Endothelial cell of umbilical vein (primary cell): ENCODE results near the gene SMC5. TPM values are rescaled to one million over a fixed set of nuclear protein-coding genes. Genes with fewer than 3 reads are reported as not detected.

Experiments
- BruUV-seq: library from RNA; stranded (reverse); fragments of 400-500 nt; replicated peaks from 2 replicates; lab custom pipeline; 2021; lab: Mats Ljungman, UMichigan
- CTCF ChIA-PET: fragments of 300-600, 350-600 bp; sonication (Branson Sonifier 250); formaldehyde crosslinking; loops from one replicate; lab custom pipeline; 2021; ENCODE audit warnings: antibody characterized with exemption, inconsistent platforms; lab: Charles Lee
- POLR2A ChIA-PET: fragments of 300-600, 350-600 bp; sonication (Branson Sonifier 250); formaldehyde crosslinking; loops from one replicate; lab custom pipeline; 2021; ENCODE audit warnings: antibody characterized with exemption, inconsistent platforms; lab: Charles Lee
- DNase-seq: peaks from one replicate; pipeline ENCODE4 v3.0.0-alpha.2; 2011; ENCODE audit warnings: low read depth, low spot score
- FAIRE-seq: peaks from 2 replicates; lab custom pipeline; 2011; peaks lifted over from hg19 to GRCh38; lab: Jason Lieb, UNC
- H2AFZ ChIP-seq: 2 replicates; pipeline ENCODE4 v1.6.0; 2012; ENCODE audit warnings: low read depth, low read length, control low read depth, inconsistent platforms
- H3K27ac ChIP-seq: 2 replicates; pipeline ENCODE4 v1.5.1; 2011; ENCODE audit warnings: low read depth, mild to moderate bottlenecking, control low read depth, low read length, moderate library complexity; ENCODE audit not compliant: insufficient read depth
- H3K27me3 ChIP-seq, 2 experiments: 2 replicates each; pipeline versions ENCODE4 v1.6.0 to v1.6.1; 2011; ENCODE audit warnings: low read length in 2 of 2, mixed read lengths in 1 of 2; ENCODE audit not compliant: control insufficient read depth in 2 of 2, insufficient read depth in 2 of 2
- H3K36me3 ChIP-seq, 2 experiments: 2 replicates in 1 of 2; 3 replicates in 1 of 2; pipeline ENCODE4 v1.5.1; 2011; ENCODE audit warnings: low read length in 2 of 2, mild to moderate bottlenecking in 1 of 2, moderate library complexity in 1 of 2; ENCODE audit not compliant: control insufficient read depth in 2 of 2, insufficient read depth in 2 of 2; ENCODE audit errors: extremely low read depth in 1 of 2
- H3K4me1 ChIP-seq: 3 replicates; pipeline ENCODE4 v1.5.1; 2011; ENCODE audit warnings: mild to moderate bottlenecking, low read length; ENCODE audit not compliant: control insufficient read depth, insufficient read depth; ENCODE audit errors: extremely low read depth
- H3K4me2 ChIP-seq: 2 replicates; pipeline ENCODE4 v1.6.1; 2011; ENCODE audit warnings: low read length, control low read depth, mixed read lengths; ENCODE audit not compliant: insufficient read depth
- H3K4me3 ChIP-seq, 3 experiments: fragments of 200-600 bp in 1 of 3; sonication (generic), shearing (Covaris generic) in 1 of 3; replicated peaks in 1 of 3; 2 replicates each; pipeline ENCODE4 v1.5.1; 2011 to 2016; ENCODE audit warnings: control low read depth in 3 of 3, low read length in 3 of 3, mild to moderate bottlenecking in 2 of 3, inconsistent platforms in 1 of 3, low read depth in 1 of 3, moderate library complexity in 1 of 3; ENCODE audit not compliant: insufficient read depth in 1 of 3
- H3K79me2 ChIP-seq: 2 replicates; pipeline ENCODE4 v1.6.0; 2012; ENCODE audit warnings: low read length, inconsistent platforms; ENCODE audit not compliant: control insufficient read depth, insufficient read depth
- H3K9ac ChIP-seq: replicated peaks from 2 replicates; pipeline ENCODE3; 2011; ENCODE audit warnings: low read length, control low read depth; ENCODE audit not compliant: insufficient read depth; ENCODE audit errors: extremely low read depth
- H3K9me1 ChIP-seq: replicated peaks from 3 replicates; pipeline ENCODE4 v1.6.0; 2011; ENCODE audit warnings: mild to moderate bottlenecking, low read length; ENCODE audit not compliant: control insufficient read depth, insufficient read depth; ENCODE audit errors: extremely low read depth
- H3K9me3 ChIP-seq: replicated peaks from 2 replicates; pipeline ENCODE4 v1.5.1; 2012; ENCODE audit warnings: low read length, inconsistent platforms; ENCODE audit not compliant: control insufficient read depth, insufficient read depth
- H4K20me1 ChIP-seq: replicated peaks from 2 replicates; pipeline ENCODE3; 2011; ENCODE audit warnings: mild to moderate bottlenecking, low read length; ENCODE audit not compliant: control insufficient read depth, insufficient read depth; ENCODE audit errors: extremely low read depth
- EZH2 ChIP-seq: IDR thresholded peaks from 2 replicates; pipeline ENCODE4 v1.6.1; 2012; ENCODE audit warnings: borderline replicate concordance, low read depth, mild to moderate bottlenecking, moderate library complexity, low read length, inconsistent platforms; ENCODE audit not compliant: severe bottlenecking
- FOS ChIP-seq: IDR thresholded peaks from 2 replicates; pipeline ENCODE4 v1.6.1; 2011; ENCODE audit warnings: mild to moderate bottlenecking, low read length, moderate library complexity, borderline replicate concordance; ENCODE audit not compliant: insufficient read depth
- GATA2 ChIP-seq: IDR thresholded peaks from 2 replicates; pipeline ENCODE4 v1.7.0; 2011; ENCODE audit warnings: low read depth, mild to moderate bottlenecking, moderate library complexity, mixed read lengths, low read length; ENCODE audit not compliant: insufficient read length, insufficient read depth
- JUN ChIP-seq: IDR thresholded peaks from 2 replicates; pipeline ENCODE4 v1.6.1; 2011; ENCODE audit warnings: borderline replicate concordance, low read depth; ENCODE audit not compliant: insufficient read length, insufficient read depth
- MAX ChIP-seq: IDR thresholded peaks from 2 replicates; pipeline ENCODE4 v1.6.1; 2011; ENCODE audit not compliant: insufficient read depth, insufficient read length
- MYC ChIP-seq: IDR thresholded peaks from one replicate; pipeline ENCODE4 v1.6.1; 2011; ENCODE audit warnings: mild to moderate bottlenecking, low read depth, low read length
- POLR2A ChIP-seq: IDR thresholded peaks from 2 replicates; pipeline ENCODE4 v1.6.1; 2012; ENCODE audit warnings: low read depth, mild to moderate bottlenecking, control low read depth, low read length
- POLR2AphosphoS5 ChIP-seq: IDR thresholded peaks from 2 replicates; pipeline ENCODE4 v1.6.1; 2012; ENCODE audit warnings: low read depth, mild to moderate bottlenecking, control low read depth, low read length, moderate library complexity; ENCODE audit not compliant: insufficient read depth
- dilution Hi-C: fragments of 300-500 bp; cut with MboI; formaldehyde crosslinking; loops from one replicate; pipeline ENCODE4 v1.15.0; 2019; ENCODE audit warnings: low sequenced_read_pairs; ENCODE audit not compliant: extremely low pct_ligation_motif_present
- intact Hi-C: fragments of 100-400 bp; cut with micrococcal nuclease; formaldehyde crosslinking; loops from one replicate; pipeline ENCODE4 v1.10.0; 2022
- polyA plus RNA-seq, 4 experiments: library from polyadenylated mRNA; depleted of rRNA in 3 of 4; stranded (reverse) in 3 of 4; unstranded in 1 of 4; fragments of >200 nt; gene quantifications; 2 replicates each; pipeline versions ENCODE4 v1.2.1 to v1.2.3, GENCODE V29; 2011 to 2012; ENCODE audit warnings: missing spikeins in 1 of 4
- total RNA-seq: library from RNA; stranded (reverse); gene quantifications from 2 replicates; pipeline ENCODE4 v1.2.3, GENCODE V29; 2021
- TF ChIP-seq, protein P1 (sequence below), 2 donors: IDR thresholded peaks; 1 replicate in 1 of 2; 2 replicates in 1 of 2; pipeline ENCODE4 v1.5.1; 2011; ENCODE audit warnings: low read length in 2 of 2, mild to moderate bottlenecking in 2 of 2, moderate library complexity in 2 of 2, control low read depth in 1 of 2, inconsistent platforms in 1 of 2, low read depth in 1 of 2; ENCODE audit not compliant: insufficient read depth in 1 of 2; ENCODE audit errors: extremely low read depth in 1 of 2

Gene SMC5
- total and polyA plus RNA-seq, 2 donors (not counting 3 experiments of a cell fraction or from before 2014, with no cell fraction given), result 17.1 to 32.8 TPM

DNA sequence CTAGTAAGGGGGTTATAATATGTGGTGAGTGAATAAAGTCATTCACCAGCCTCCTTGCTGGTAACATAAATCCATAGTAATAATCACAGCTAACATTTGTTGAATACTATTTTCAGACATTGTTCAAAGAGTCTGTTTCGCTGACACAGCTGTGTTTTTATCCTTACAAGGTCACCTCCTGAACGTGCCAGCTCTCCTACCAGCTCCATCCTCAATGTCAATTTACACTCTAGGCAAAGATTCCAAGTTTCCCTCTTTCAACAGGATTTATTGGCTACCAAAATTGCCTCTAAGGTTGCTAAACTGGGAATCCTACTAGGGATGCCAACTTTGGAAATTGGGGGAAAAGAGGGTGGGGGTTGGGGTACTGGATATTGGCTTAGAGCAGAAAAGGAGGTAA, 30.7 kb upstream of the SMC5 start:
- FAIRE-seq, result no peak
- POLR2A ChIA-PET, result no interaction called here

More for the DNA sequence above, 30.7 kb upstream of the SMC5 start:
- Histone ChIP-seq H4K20me1 (no peaks in the 10 kb centered on the region), H3K9me3 (no peaks in the 10 kb centered on the region), H2AFZ (no peak overlapping the region), H3K9me1 (no peaks in the 10 kb centered on the region), H3K79me2 (no peaks in the 10 kb centered on the region), H3K4me3 (no peak overlapping the region), H3K4me1 (no peaks in the 10 kb centered on the region), H3K9ac (no peak overlapping the region), H3K4me2 (no peak overlapping the region), H3K27ac (no peak overlapping the region), H3K36me3 (no peaks in the 10 kb centered on the region), H3K27me3 (no peaks in the 10 kb centered on the region)
- dilution Hi-C loops, result no loop called here
- no peak for DNase-seq
- BruUV-seq, result no TSS peak
- TF ChIP-seq MAX, result no peak
- TF ChIP-seq GATA2, result no peak
- no peak for TF ChIP-seq FOS
- no peak for TF ChIP-seq POLR2A
- no peak for TF ChIP-seq EZH2
- TF ChIP-seq, protein P1, sequence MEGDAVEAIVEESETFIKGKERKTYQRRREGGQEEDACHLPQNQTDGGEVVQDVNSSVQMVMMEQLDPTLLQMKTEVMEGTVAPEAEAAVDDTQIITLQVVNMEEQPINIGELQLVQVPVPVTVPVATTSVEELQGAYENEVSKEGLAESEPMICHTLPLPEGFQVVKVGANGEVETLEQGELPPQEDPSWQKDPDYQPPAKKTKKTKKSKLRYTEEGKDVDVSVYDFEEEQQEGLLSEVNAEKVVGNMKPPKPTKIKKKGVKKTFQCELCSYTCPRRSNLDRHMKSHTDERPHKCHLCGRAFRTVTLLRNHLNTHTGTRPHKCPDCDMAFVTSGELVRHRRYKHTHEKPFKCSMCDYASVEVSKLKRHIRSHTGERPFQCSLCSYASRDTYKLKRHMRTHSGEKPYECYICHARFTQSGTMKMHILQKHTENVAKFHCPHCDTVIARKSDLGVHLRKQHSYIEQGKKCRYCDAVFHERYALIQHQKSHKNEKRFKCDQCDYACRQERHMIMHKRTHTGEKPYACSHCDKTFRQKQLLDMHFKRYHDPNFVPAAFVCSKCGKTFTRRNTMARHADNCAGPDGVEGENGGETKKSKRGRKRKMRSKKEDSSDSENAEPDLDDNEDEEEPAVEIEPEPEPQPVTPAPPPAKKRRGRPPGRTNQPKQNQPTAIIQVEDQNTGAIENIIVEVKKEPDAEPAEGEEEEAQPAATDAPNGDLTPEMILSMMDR (IDR thresholded peaks at IDR 0.05; ENCODE audit: extremely low read depth in 1 of 2, insufficient read depth in 1 of 2, low read depth in 1 of 2, low read length in 2 of 2), result no peak
- no peak for TF ChIP-seq JUN
- TF ChIP-seq MYC, result no peak
- TF ChIP-seq POLR2AphosphoS5, result no peak
- intact Hi-C loops, result loop anchor here (5.0 to 10.0 kb wide), 3 partner anchors 93 to 283 kb away; no protein-coding TSS in a partner anchor
- CTCF ChIA-PET, result interaction anchor here (1.1 to 4.5 kb wide), 4 partner anchors 107 to 297 kb away, joined by 3 to 38 read pairs (median 6); no protein-coding TSS in a partner anchor
